GM23338 (cell line): ENCODE measurements around the gene MRPL27. TPM values are rescaled to one million over a fixed set of nuclear protein-coding genes. Genes with fewer than 3 reads are reported as not detected.

Experiments used
- ATAC-seq: fragments of 200-7000 bp; cut with Tn5 transposase; 3 replicates; pipeline ENCODE4 v1.9.1; 2020
- DNase-seq: peaks from one replicate; pipeline ENCODE4 v3.0.0-alpha.2; 2015; ENCODE audit warnings: low spot score
- H2AFZ ChIP-seq: fragments of 200-600 bp; sonication (generic); 2 replicates; pipeline ENCODE4 v1.8.0; 2016; ENCODE audit warnings: antibody characterized with exemption, mild to moderate bottlenecking, moderate library complexity
- H3F3A ChIP-seq: fragments of 200-600 bp; sonication (generic); replicated peaks from 2 replicates; pipeline ENCODE4 v1.8.0; 2017; ENCODE audit warnings: antibody characterized with exemption, mixed run types, low read depth
- H3K27ac ChIP-seq: fragments of 200-600 bp; sonication (generic); 2 replicates; pipeline ENCODE4 v1.6.1; 2016; ENCODE audit warnings: low read depth
- H3K27me3 ChIP-seq: fragments of 200-600 bp; sonication (generic); 2 replicates; pipeline ENCODE4 v1.8.0; 2016; ENCODE audit warnings: mild to moderate bottlenecking, mixed run types, moderate library complexity; ENCODE audit not compliant: insufficient read depth
- H3K36me3 ChIP-seq: fragments of 200-600 bp; sonication (generic); 2 replicates; pipeline ENCODE4 v1.8.0; 2016; ENCODE audit warnings: mild to moderate bottlenecking; ENCODE audit not compliant: insufficient read depth
- H3K4me1 ChIP-seq: fragments of 200-600 bp; sonication (generic); 2 replicates; pipeline ENCODE4 v1.8.0; 2016; ENCODE audit warnings: mild to moderate bottlenecking, moderate library complexity; ENCODE audit not compliant: insufficient read depth
- H3K4me2 ChIP-seq: fragments of 200-600 bp; sonication (generic); 2 replicates; pipeline ENCODE4 v1.7.1; 2017; ENCODE audit warnings: mixed run types
- H3K4me3 ChIP-seq: fragments of 200-600 bp; sonication (generic); 2 replicates; pipeline ENCODE4 v1.6.1; 2016; ENCODE audit warnings: mixed run types
- H3K79me2 ChIP-seq: fragments of 200-600 bp; sonication (generic); replicated peaks from 2 replicates; pipeline ENCODE4 v1.8.0; 2017; ENCODE audit warnings: mild to moderate bottlenecking; ENCODE audit not compliant: insufficient read depth
- H3K9me2 ChIP-seq: fragments of 200-600 bp; sonication (generic); 2 replicates; pipeline ENCODE4 v1.8.0; 2017; ENCODE audit not compliant: insufficient read depth
- H4K20me1 ChIP-seq: fragments of 200-600 bp; sonication (generic); replicated peaks from 2 replicates; pipeline ENCODE4 v1.8.0; 2017; ENCODE audit warnings: mild to moderate bottlenecking; ENCODE audit not compliant: insufficient read depth
- H3K27ac Mint-ChIP-seq: 2 replicates; pipeline ENCODE4 v1.8.0; 2020; ENCODE audit warnings: inconsistent platforms, mild to moderate bottlenecking, moderate library complexity, mixed read lengths
- H3K27me3 Mint-ChIP-seq: 3 replicates; pipeline ENCODE4 v1.8.0; 2022; ENCODE audit warnings: low read depth, mild to moderate bottlenecking, moderate library complexity, mixed read lengths, inconsistent platforms; ENCODE audit not compliant: insufficient read depth, poor library complexity
- H3K36me3 Mint-ChIP-seq: 3 replicates; pipeline ENCODE4 v1.8.0; 2021; ENCODE audit warnings: low read depth, mild to moderate bottlenecking, inconsistent platforms, moderate library complexity, mixed read lengths
- H3K4me1 Mint-ChIP-seq: 3 replicates; pipeline ENCODE4 v1.8.0; 2020; ENCODE audit warnings: mild to moderate bottlenecking, inconsistent platforms, mixed read lengths
- H3K4me3 Mint-ChIP-seq: 3 replicates; pipeline ENCODE4 v1.8.0; 2021; ENCODE audit warnings: moderate library complexity, mild to moderate bottlenecking, inconsistent platforms, mixed read lengths
- H3K9me3 Mint-ChIP-seq: 3 replicates; pipeline ENCODE4 v1.8.0; 2020; ENCODE audit warnings: moderate library complexity, mild to moderate bottlenecking, inconsistent platforms, mixed read lengths
- CREB1 ChIP-seq: fragments of 250-450 bp; sonication (Bioruptor Pico); IDR thresholded peaks from 2 replicates; pipeline ENCODE4 v1.5.0; 2020; ENCODE audit warnings: low read depth, mild to moderate bottlenecking, moderate library complexity
- CTCF ChIP-seq, 2 experiments: fragments of 200-600 bp in 1 of 2; sonication (generic) in 1 of 2; conservative IDR thresholded peaks; 2 replicates each; pipeline versions ENCODE4 v1.5.1 to v1.6.1; 2016 to 2017; ENCODE audit warnings: antibody characterized with exemption in 2 of 2, low read depth in 2 of 2, mild to moderate bottlenecking in 2 of 2, moderate library complexity in 1 of 2
- ETS1 ChIP-seq: IDR thresholded peaks from 2 replicates; pipeline ENCODE4 v1.6.1; 2016; ENCODE audit warnings: antibody characterized with exemption
- EZH2 ChIP-seq: fragments of 200-600 bp; sonication (generic); IDR thresholded peaks from one replicate; pipeline ENCODE4 v1.8.0; 2017; ENCODE audit warnings: antibody characterized with exemption, mild to moderate bottlenecking, low read depth; ENCODE audit not compliant: unreplicated experiment
- EZH2phosphoT487 ChIP-seq: fragments of 200-600 bp; sonication (generic); IDR thresholded peaks from one replicate; pipeline ENCODE4 v1.8.1; 2018; ENCODE audit warnings: antibody characterized with exemption; ENCODE audit not compliant: unreplicated experiment
- JUNB ChIP-seq: IDR thresholded peaks from one replicate; pipeline ENCODE4 v1.6.1; 2016; ENCODE audit warnings: antibody characterized with exemption; ENCODE audit not compliant: unreplicated experiment
- NANOG ChIP-seq: IDR thresholded peaks from 2 replicates; pipeline ENCODE4 v1.6.1; 2016; ENCODE audit warnings: antibody characterized with exemption, borderline replicate concordance
- POLR2AphosphoS5 ChIP-seq: IDR thresholded peaks from 2 replicates; pipeline ENCODE4 v1.6.1; 2016; ENCODE audit warnings: antibody characterized with exemption, low read depth
- REST ChIP-seq: IDR thresholded peaks from one replicate; pipeline ENCODE4 v1.6.1; 2018; ENCODE audit warnings: antibody characterized with exemption; ENCODE audit not compliant: unreplicated experiment
- STAT1 ChIP-seq: IDR thresholded peaks from one replicate; pipeline ENCODE4 v1.6.1; 2016; ENCODE audit warnings: antibody characterized with exemption; ENCODE audit not compliant: unreplicated experiment
- ZNF114 ChIP-seq: fragments of 250-450 bp; sonication (Bioruptor Pico); IDR thresholded peaks from 2 replicates; pipeline ENCODE4 v1.5.0; 2020; ENCODE audit warnings: mild to moderate bottlenecking, moderate library complexity
- ZNF331 ChIP-seq: fragments of 250-450 bp; sonication (Bioruptor Pico); IDR thresholded peaks from 2 replicates; pipeline ENCODE4 v1.5.0; 2020; ENCODE audit warnings: low read depth, mild to moderate bottlenecking, moderate library complexity
- ZNF462 ChIP-seq: fragments of 250-450 bp; sonication (Bioruptor Pico); IDR thresholded peaks from 2 replicates; pipeline ENCODE4 v1.5.0; 2020; ENCODE audit warnings: mild to moderate bottlenecking, moderate library complexity
- polyA plus RNA-seq: library from polyadenylated mRNA; unstranded; fragments of >200 nt; fragmentation: Nextera tagmentation; extraction: Ambion mirVana; gene quantifications from 2 replicates; pipeline ENCODE4 v1.2.1, GENCODE V29; 2016
- total RNA-seq: library from RNA; depleted of rRNA; stranded (reverse); fragments of >200 nt; shearing (Covaris generic); gene quantifications from 2 replicates; pipeline ENCODE4 v1.2.3, GENCODE V29; 2014

The MRPL27 gene
- total and polyA plus RNA-seq, 2 experiments from 2014 or later, result 74.3 to 227 TPM

GRCh38 chr17:50362661-50363060 lies 10.3 kb downstream of the MRPL27 start:
- Histone ChIP-seq H3K79me2 (no peaks in the 10 kb centered on the region), H3K27ac (no peak overlapping the region), H3K27me3 (no peaks in the 10 kb centered on the region), H3K4me2 (peak overlapping the region; percentile 1; the same call in 1 of the 2 replicates), H3K4me3 (no peak overlapping the region), H3K36me3 (0 out of 2 replicates have a peak, but pooled peaks cover under 1% of the 10 kb centered on the region), H3K4me1 (peaks cover 19% of the 10 kb centered on the region), H3F3A (no peaks in the 10 kb centered on the region), H2AFZ (no peak overlapping the region), H3K9me2 (no peaks in the 10 kb centered on the region), H4K20me1 (no peaks in the 10 kb centered on the region; the same call in 1 of the 2 replicates)
- Mint-ChIP-seq H3K36me3 (peaks cover 25% of the 10 kb centered on the region), H3K27me3 (peaks cover 12% of the 10 kb centered on the region), H3K27ac (no peak overlapping the region), H3K4me1 (peaks cover 35% of the 10 kb centered on the region), H3K4me3 (no peak overlapping the region; the same call in 2 of the 3 replicates), H3K9me3 (no peaks in the 10 kb centered on the region; the same call in 2 of the 3 replicates)
- TF ChIP-seq CTCF (conservative IDR thresholded peaks at IDR 0.05; ENCODE audit: low read depth in 2 of 2) (no peak), EZH2phosphoT487 (no peak), CREB1 (CRISPR knock-in tag) (no peak), REST (no peak), ZNF114 (CRISPR knock-in tag) (no peak), ZNF462 (no peak), ETS1 (no peak), EZH2 (no peak), JUNB (no peak), ZNF331 (CRISPR knock-in tag) (no peak), NANOG (no peak), POLR2AphosphoS5 (no peak), STAT1 (no peak)
- ATAC-seq (no peak), DNase-seq (no peak)
